ENCODE results near the gene KIAA1755. TPM values are rescaled to one million over a fixed set of nuclear protein-coding genes. Genes with fewer than 3 reads are reported as not detected.
A peak's percentile ranks its signal among the peaks of the same experiment; 100 is the strongest.

The KIAA1755 gene
- total and polyA plus RNA-seq, 5 donors from 2014 or later = not detected

- H3K4me1 ChIP-seq (ENCODE audit: control insufficient read depth, insufficient read depth, low read length, poor library complexity, severe bottlenecking) = no peaks in the 10 kb centered on the region
- H3K27me3 Mint-ChIP-seq = peaks cover 5% of the 10 kb centered on the region
- ATAC-seq (ENCODE audit: low read depth in 2 of 2) (no peak), DNase-seq (no peak)
- no peak overlapping the region for H3K27ac Mint-ChIP-seq
- peaks cover 0 to 1% (median 0%) of the 10 kb centered on the region in 7 donors for H3K9me3 Mint-ChIP-seq
- H3K4me3 Mint-ChIP-seq = no peak overlapping the region
- no peaks in the 10 kb centered on the region for H3K36me3 Mint-ChIP-seq
- H3K4me1 Mint-ChIP-seq = peaks cover 0 to 2% (median 0%) of the 10 kb centered on the region in 4 donors
- H3K4me3 ChIP-seq (ENCODE audit: low read depth, low read length) = no peak overlapping the region
- H3K27ac ChIP-seq (ENCODE audit: insufficient read depth, low read length, poor library complexity, severe bottlenecking) = no peak overlapping the region
- H3K9me3 ChIP-seq (ENCODE audit: control insufficient read depth in 2 of 2, low read length in 2 of 2) = no peaks in the 10 kb centered on the region
- no peaks in the 10 kb centered on the region for H3K27me3 ChIP-seq (ENCODE audit: control insufficient read depth, insufficient read depth, low read length)
- H3K36me3 ChIP-seq (ENCODE audit: control insufficient read depth, insufficient read depth, low read length) = no peaks in the 10 kb centered on the region
Measured at GRCh38 chr20:38218566-38218885, 42.0 kb downstream of the KIAA1755 start.

- Histone ChIP-seq H3K4me1 (ENCODE audit: control insufficient read depth, insufficient read depth, low read length, poor library complexity, severe bottlenecking) (no peaks in the 10 kb centered on the region), H3K4me3 (ENCODE audit: low read depth, low read length) (no peak overlapping the region), H3K9me3 (ENCODE audit: control insufficient read depth in 2 of 2, low read length in 2 of 2) (no peaks in the 10 kb centered on the region), H3K27me3 (ENCODE audit: control insufficient read depth, insufficient read depth, low read length) (no peaks in the 10 kb centered on the region), H3K36me3 (ENCODE audit: control insufficient read depth, insufficient read depth, low read length) (no peaks in the 10 kb centered on the region), H3K27ac (ENCODE audit: insufficient read depth, low read length, poor library complexity, severe bottlenecking) (no peak overlapping the region)
- H3K9me3 Mint-ChIP-seq = peaks cover 0 to 1% (median 0%) of the 10 kb centered on the region in 7 donors
- DNase-seq = no peak
- peaks cover 0 to 2% (median 0%) of the 10 kb centered on the region in 4 donors for H3K4me1 Mint-ChIP-seq
- no peak overlapping the region for H3K4me3 Mint-ChIP-seq
- no peak overlapping the region for H3K27ac Mint-ChIP-seq
- peaks cover 5% of the 10 kb centered on the region for H3K27me3 Mint-ChIP-seq
- ATAC-seq (ENCODE audit: low read depth in 2 of 2) = no peak
- H3K36me3 Mint-ChIP-seq = no peaks in the 10 kb centered on the region
Measured at GRCh38 chr20:38217791-38218565, 42.6 kb downstream of the KIAA1755 start.

GRCh38 chr20:38216746-38217595 lies 43.6 kb downstream of the KIAA1755 start:
- Mint-ChIP-seq H3K36me3 (no peaks in the 10 kb centered on the region), H3K4me1 (peaks cover 0 to 2% (median 0%) of the 10 kb centered on the region in 4 donors), H3K9me3 (peaks cover 0 to 1% (median 0%) of the 10 kb centered on the region in 7 donors), H3K27ac (no peak overlapping the region), H3K4me3 (no peak overlapping the region), H3K27me3 (peaks cover 5% of the 10 kb centered on the region)
- no peak overlapping the region for H3K27ac ChIP-seq (ENCODE audit: insufficient read depth, low read length, poor library complexity, severe bottlenecking)
- H3K4me3 ChIP-seq (ENCODE audit: low read depth, low read length) = no peak overlapping the region
- no peaks in the 10 kb centered on the region for H3K27me3 ChIP-seq (ENCODE audit: control insufficient read depth, insufficient read depth, low read length)
- ATAC-seq (ENCODE audit: low read depth in 2 of 2) = no peak
- H3K9me3 ChIP-seq (ENCODE audit: control insufficient read depth in 2 of 2, low read length in 2 of 2) = no peaks in the 10 kb centered on the region
- H3K36me3 ChIP-seq (ENCODE audit: control insufficient read depth, insufficient read depth, low read length) = no peaks in the 10 kb centered on the region
- no peaks in the 10 kb centered on the region for H3K4me1 ChIP-seq (ENCODE audit: control insufficient read depth, insufficient read depth, low read length, poor library complexity, severe bottlenecking)
- DNase-seq = no peak

GRCh38 chr20:38216201-38216600 lies 44.3 kb downstream of the KIAA1755 start:
- no peak overlapping the region for H3K27ac ChIP-seq (ENCODE audit: insufficient read depth, low read length, poor library complexity, severe bottlenecking)
- peaks cover 0 to 1% (median 0%) of the 10 kb centered on the region in 7 donors for H3K9me3 Mint-ChIP-seq
- no peaks in the 10 kb centered on the region for H3K4me1 ChIP-seq (ENCODE audit: control insufficient read depth, insufficient read depth, low read length, poor library complexity, severe bottlenecking)
- H3K36me3 Mint-ChIP-seq = no peaks in the 10 kb centered on the region
- DNase-seq (no peak), ATAC-seq (ENCODE audit: low read depth in 2 of 2) (no peak)
- H3K27me3 ChIP-seq (ENCODE audit: control insufficient read depth, insufficient read depth, low read length) = no peaks in the 10 kb centered on the region
- no peak overlapping the region for H3K4me3 Mint-ChIP-seq
- peaks cover 0 to 2% (median 0%) of the 10 kb centered on the region in 4 donors for H3K4me1 Mint-ChIP-seq
- no peak overlapping the region for H3K27ac Mint-ChIP-seq
- H3K36me3 ChIP-seq (ENCODE audit: control insufficient read depth, insufficient read depth, low read length) = no peaks in the 10 kb centered on the region
- no peak overlapping the region for H3K4me3 ChIP-seq (ENCODE audit: low read depth, low read length)
- H3K9me3 ChIP-seq (ENCODE audit: control insufficient read depth in 2 of 2, low read length in 2 of 2) = no peaks in the 10 kb centered on the region
- peaks cover 5% of the 10 kb centered on the region for H3K27me3 Mint-ChIP-seq

GRCh38 chr20:38215194-38216182 lies 45.0 kb downstream of the KIAA1755 start:
- H3K27ac ChIP-seq (ENCODE audit: insufficient read depth, low read length, poor library complexity, severe bottlenecking) = no peak overlapping the region
- H3K36me3 ChIP-seq (ENCODE audit: control insufficient read depth, insufficient read depth, low read length) = no peaks in the 10 kb centered on the region
- Mint-ChIP-seq H3K36me3 (no peaks in the 10 kb centered on the region), H3K9me3 (peaks cover 0 to 1% (median 0%) of the 10 kb centered on the region in 7 donors), H3K4me1 (no peaks in the 10 kb centered on the region), H3K27ac (no peak overlapping the region), H3K4me3 (no peak overlapping the region), H3K27me3 (no peaks in the 10 kb centered on the region)
- no peak for DNase-seq
- no peak overlapping the region for H3K4me3 ChIP-seq (ENCODE audit: low read depth, low read length)
- no peaks in the 10 kb centered on the region for H3K9me3 ChIP-seq (ENCODE audit: control insufficient read depth in 2 of 2, low read length in 2 of 2)
- H3K27me3 ChIP-seq (ENCODE audit: control insufficient read depth, insufficient read depth, low read length) = no peaks in the 10 kb centered on the region
- no peaks in the 10 kb centered on the region for H3K4me1 ChIP-seq (ENCODE audit: control insufficient read depth, insufficient read depth, low read length, poor library complexity, severe bottlenecking)
- ATAC-seq (ENCODE audit: low read depth in 2 of 2) = no peak

GRCh38 chr20:38214256-38215193 lies 46.0 kb downstream of the KIAA1755 start:
- no peak for ATAC-seq (ENCODE audit: low read depth in 2 of 2)
- H3K9me3 ChIP-seq (ENCODE audit: control insufficient read depth in 2 of 2, low read length in 2 of 2) = no peaks in the 10 kb centered on the region
- Mint-ChIP-seq H3K27me3 (no peaks in the 10 kb centered on the region), H3K36me3 (no peaks in the 10 kb centered on the region), H3K27ac (peak overlapping the region in 1 of 3 donors; percentile 79), H3K4me1 (no peaks in the 10 kb centered on the region), H3K9me3 (peaks cover 0 to 1% (median 0%) of the 10 kb centered on the region in 7 donors), H3K4me3 (no peak overlapping the region)
- no peak overlapping the region for H3K27ac ChIP-seq (ENCODE audit: insufficient read depth, low read length, poor library complexity, severe bottlenecking)
- H3K4me1 ChIP-seq (ENCODE audit: control insufficient read depth, insufficient read depth, low read length, poor library complexity, severe bottlenecking) = no peaks in the 10 kb centered on the region
- no peaks in the 10 kb centered on the region for H3K27me3 ChIP-seq (ENCODE audit: control insufficient read depth, insufficient read depth, low read length)
- no peaks in the 10 kb centered on the region for H3K36me3 ChIP-seq (ENCODE audit: control insufficient read depth, insufficient read depth, low read length)
- H3K4me3 ChIP-seq (ENCODE audit: low read depth, low read length) = no peak overlapping the region
- DNase-seq = no peak

All from CD4-positive, CD25-positive, alpha-beta regulatory T cell (primary cell).